Neural cell (in vitro differentiated cells): ENCODE measurements around the gene TLNRD1. TPM values are rescaled to one million over a fixed set of nuclear protein-coding genes. Genes with fewer than 3 reads are reported as not detected.

ENCODE experiments used
- H2AFZ ChIP-seq: fragments of 200-600, 300-800 bp; sonication (generic), shearing (Covaris generic); 2 replicates; pipeline ENCODE4 v1.6.0; 2014; ENCODE audit warnings: low read depth, mild to moderate bottlenecking, antibody characterized with exemption, low read length, moderate library complexity
- H3F3A ChIP-seq: fragments of 200-600 bp; shearing (Covaris generic); 2 replicates; pipeline ENCODE4 v1.6.1; 2016; ENCODE audit warnings: mild to moderate bottlenecking, moderate library complexity, mixed read lengths, antibody characterized with exemption, low read length; ENCODE audit not compliant: insufficient read depth, poor library complexity, severe bottlenecking
- H3K27ac ChIP-seq: fragments of 200-600, 300-800 bp; sonication (generic), shearing (Covaris generic); 2 replicates; pipeline ENCODE4 v1.5.1; 2014; ENCODE audit warnings: mild to moderate bottlenecking, low read length, moderate library complexity
- H3K27me3 ChIP-seq: fragments of 300-800, 200-600 bp; sonication (generic), shearing (Covaris generic); 2 replicates; pipeline ENCODE4 v1.6.0; 2014; ENCODE audit warnings: mild to moderate bottlenecking, low read depth, low read length, moderate library complexity; ENCODE audit not compliant: insufficient read depth
- H3K36me3 ChIP-seq: fragments of 300-800, 200-600 bp; sonication (generic), shearing (Covaris generic); 2 replicates; pipeline ENCODE4 v1.5.1; 2014; ENCODE audit warnings: mild to moderate bottlenecking, antibody characterized with exemption, low read length, moderate library complexity; ENCODE audit not compliant: insufficient read depth
- H3K4me2 ChIP-seq: fragments of 300-800, 200-600 bp; sonication (generic), shearing (Covaris generic); 2 replicates; pipeline ENCODE4 v1.6.0; 2014; ENCODE audit warnings: mild to moderate bottlenecking, low read length
- H3K4me3 ChIP-seq: fragments of 300-800, 200-600 bp; sonication (generic), shearing (Covaris generic); 2 replicates; pipeline ENCODE4 v1.5.1; 2014; ENCODE audit warnings: mild to moderate bottlenecking, low read length, moderate library complexity
- H3K79me2 ChIP-seq: fragments of 200-600 bp; shearing (Covaris generic); replicated peaks from 2 replicates; pipeline ENCODE4 v1.6.0; 2014; ENCODE audit warnings: mild to moderate bottlenecking, low read length, moderate library complexity; ENCODE audit not compliant: insufficient read depth
- H3K9ac ChIP-seq: fragments of 300-800, 200-600 bp; sonication (generic), shearing (Covaris generic); 2 replicates; pipeline ENCODE4 v1.6.1; 2016; ENCODE audit warnings: mild to moderate bottlenecking, low read length, mixed read lengths
- H3K9me2 ChIP-seq: fragments of 200-600 bp; shearing (Covaris generic); 2 replicates; pipeline ENCODE4 v1.6.1; 2016; ENCODE audit warnings: mild to moderate bottlenecking, low read length, mixed read lengths; ENCODE audit not compliant: insufficient read depth
- H3K9me3 ChIP-seq: fragments of 200-600, 300-800 bp; sonication (generic), shearing (Covaris generic); 2 replicates; pipeline ENCODE4 v1.6.1; 2016; ENCODE audit warnings: mild to moderate bottlenecking, mixed run types, low read length, moderate library complexity, mixed read lengths
- H4K20me1 ChIP-seq: fragments of 200-600 bp; shearing (Covaris generic); 2 replicates; pipeline ENCODE4 v1.6.1; 2016; ENCODE audit warnings: mild to moderate bottlenecking, mixed run types; ENCODE audit not compliant: insufficient read depth
- EP300 ChIP-seq: fragments of 450-650 bp; conservative IDR thresholded peaks from 2 replicates; pipeline ENCODE4 v1.6.1; 2014; ENCODE audit warnings: antibody characterized with exemption, mild to moderate bottlenecking, moderate library complexity; ENCODE audit not compliant: poor library complexity, severe bottlenecking
- EZH2 ChIP-seq: fragments of 200-600, 300-800 bp; shearing (Covaris generic), sonication (generic); IDR thresholded peaks from 2 replicates; pipeline ENCODE4 v1.6.1; 2014; ENCODE audit warnings: antibody characterized with exemption, low read length, borderline replicate concordance, mild to moderate bottlenecking; ENCODE audit not compliant: insufficient read depth, poor library complexity, severe bottlenecking
- MXI1 ChIP-seq: fragments of 450-650 bp; conservative IDR thresholded peaks from 2 replicates; pipeline ENCODE4 v1.6.1; 2014; ENCODE audit warnings: antibody characterized with exemption, mild to moderate bottlenecking; ENCODE audit not compliant: poor library complexity, severe bottlenecking
- POLR2AphosphoS5 ChIP-seq: IDR thresholded peaks from 2 replicates; pipeline ENCODE4 v1.6.1; 2012
- RAD21 ChIP-seq: fragments of 450-650 bp; conservative IDR thresholded peaks from 2 replicates; pipeline ENCODE4 v1.6.1; 2014; ENCODE audit warnings: antibody characterized with exemption, mild to moderate bottlenecking, moderate library complexity
- SMC3 ChIP-seq: fragments of 450-650 bp; conservative IDR thresholded peaks from 2 replicates; pipeline ENCODE4 v1.6.1; 2014; ENCODE audit warnings: antibody characterized with exemption, mild to moderate bottlenecking, moderate library complexity; ENCODE audit not compliant: poor library complexity
- TAF1 ChIP-seq: IDR thresholded peaks from 2 replicates; pipeline ENCODE4 v1.6.1; 2012; ENCODE audit warnings: low read depth
- polyA plus RNA-seq: library from polyadenylated mRNA; depleted of rRNA; stranded (reverse); fragments of >200 nt; gene quantifications from 2 replicates; pipeline ENCODE4 v1.2.3, GENCODE V29; 2014
- TF ChIP-seq, protein P1 (sequence below): IDR thresholded peaks from 2 replicates; pipeline ENCODE4 v1.6.1; 2012; ENCODE audit warnings: borderline replicate concordance
- TF ChIP-seq, protein P2 (sequence below): fragments of 450-650 bp; IDR thresholded peaks from 2 replicates; pipeline ENCODE4 v1.5.1; 2014; ENCODE audit warnings: antibody characterized with exemption, mild to moderate bottlenecking, moderate library complexity; ENCODE audit not compliant: poor library complexity, severe bottlenecking

Gene TLNRD1
- polyA plus RNA-seq, 1 donor from 2014 or later = 8.2 TPM

DNA sequence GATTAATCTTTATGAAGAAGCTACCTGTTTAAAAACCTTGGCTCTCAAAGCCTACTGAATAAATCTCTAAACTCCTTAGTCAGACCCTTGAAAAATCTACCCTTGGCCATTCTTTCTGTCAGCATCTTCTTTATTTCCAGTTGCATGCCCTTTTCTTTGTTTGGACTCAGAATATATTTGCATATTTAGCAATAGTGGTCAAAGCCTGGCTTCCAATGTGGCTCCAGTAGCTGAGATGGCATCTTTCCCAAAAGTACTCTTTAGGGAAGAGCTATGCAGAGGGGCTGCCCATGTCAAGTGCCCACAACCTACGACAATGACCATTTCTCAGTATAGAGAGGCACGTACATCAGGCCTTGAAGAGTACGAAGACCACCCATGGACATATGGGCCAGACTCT is 47.2 kb downstream of the TLNRD1 start:
- no peak overlapping the region for H3K27ac ChIP-seq
- no peak overlapping the region for H3K9ac ChIP-seq
- no peak overlapping the region for H2AFZ ChIP-seq
- no peaks in the 10 kb centered on the region for H3K36me3 ChIP-seq
- no peak overlapping the region for H3K4me2 ChIP-seq
- H3K4me3 ChIP-seq = no peak overlapping the region
- H3K9me3 ChIP-seq = no peaks in the 10 kb centered on the region
- no peaks in the 10 kb centered on the region for H3F3A ChIP-seq
- H3K9me2 ChIP-seq = no peaks in the 10 kb centered on the region
- H3K27me3 ChIP-seq = no peaks in the 10 kb centered on the region
- H3K79me2 ChIP-seq = no peaks in the 10 kb centered on the region
- no peaks in the 10 kb centered on the region for H4K20me1 ChIP-seq
- TF ChIP-seq TAF1 = no peak
- no peak for TF ChIP-seq EP300
- TF ChIP-seq POLR2AphosphoS5 = no peak
- no peak for TF ChIP-seq EZH2
- no peak for TF ChIP-seq SMC3

DNA sequence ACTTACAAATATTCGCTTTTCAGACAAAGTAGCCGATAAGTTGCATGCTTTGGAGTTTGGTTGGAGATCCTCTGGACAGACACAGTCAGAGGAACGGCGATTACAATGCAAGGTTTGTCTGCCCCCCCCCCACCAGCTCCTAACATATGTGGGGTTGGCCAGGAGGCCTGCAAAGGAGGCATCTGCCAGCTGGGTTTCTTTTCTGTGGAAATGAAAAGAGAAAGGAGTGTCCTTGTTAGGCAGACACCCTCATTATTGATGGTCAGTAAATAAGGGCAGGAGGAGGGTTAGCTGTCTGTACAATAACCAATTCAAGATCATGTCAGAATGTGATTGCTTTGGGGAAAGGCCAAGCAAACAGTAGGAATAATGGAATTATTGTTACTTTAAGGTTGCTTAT is 49.1 kb downstream of the TLNRD1 start:
- H3K4me3 ChIP-seq = no peak overlapping the region
- no peaks in the 10 kb centered on the region for H3F3A ChIP-seq
- H2AFZ ChIP-seq = no peak overlapping the region
- H4K20me1 ChIP-seq = no peaks in the 10 kb centered on the region
- no peaks in the 10 kb centered on the region for H3K9me2 ChIP-seq
- no peak overlapping the region for H3K4me2 ChIP-seq
- no peak overlapping the region for H3K27ac ChIP-seq
- H3K36me3 ChIP-seq = no peaks in the 10 kb centered on the region
- no peaks in the 10 kb centered on the region for H3K79me2 ChIP-seq
- TF ChIP-seq SMC3 (no peak), RAD21 (no peak), EZH2 (no peak), MXI1 (no peak), EP300 (no peak), TAF1 (no peak), POLR2AphosphoS5 (no peak)
- TF ChIP-seq, protein P1, sequence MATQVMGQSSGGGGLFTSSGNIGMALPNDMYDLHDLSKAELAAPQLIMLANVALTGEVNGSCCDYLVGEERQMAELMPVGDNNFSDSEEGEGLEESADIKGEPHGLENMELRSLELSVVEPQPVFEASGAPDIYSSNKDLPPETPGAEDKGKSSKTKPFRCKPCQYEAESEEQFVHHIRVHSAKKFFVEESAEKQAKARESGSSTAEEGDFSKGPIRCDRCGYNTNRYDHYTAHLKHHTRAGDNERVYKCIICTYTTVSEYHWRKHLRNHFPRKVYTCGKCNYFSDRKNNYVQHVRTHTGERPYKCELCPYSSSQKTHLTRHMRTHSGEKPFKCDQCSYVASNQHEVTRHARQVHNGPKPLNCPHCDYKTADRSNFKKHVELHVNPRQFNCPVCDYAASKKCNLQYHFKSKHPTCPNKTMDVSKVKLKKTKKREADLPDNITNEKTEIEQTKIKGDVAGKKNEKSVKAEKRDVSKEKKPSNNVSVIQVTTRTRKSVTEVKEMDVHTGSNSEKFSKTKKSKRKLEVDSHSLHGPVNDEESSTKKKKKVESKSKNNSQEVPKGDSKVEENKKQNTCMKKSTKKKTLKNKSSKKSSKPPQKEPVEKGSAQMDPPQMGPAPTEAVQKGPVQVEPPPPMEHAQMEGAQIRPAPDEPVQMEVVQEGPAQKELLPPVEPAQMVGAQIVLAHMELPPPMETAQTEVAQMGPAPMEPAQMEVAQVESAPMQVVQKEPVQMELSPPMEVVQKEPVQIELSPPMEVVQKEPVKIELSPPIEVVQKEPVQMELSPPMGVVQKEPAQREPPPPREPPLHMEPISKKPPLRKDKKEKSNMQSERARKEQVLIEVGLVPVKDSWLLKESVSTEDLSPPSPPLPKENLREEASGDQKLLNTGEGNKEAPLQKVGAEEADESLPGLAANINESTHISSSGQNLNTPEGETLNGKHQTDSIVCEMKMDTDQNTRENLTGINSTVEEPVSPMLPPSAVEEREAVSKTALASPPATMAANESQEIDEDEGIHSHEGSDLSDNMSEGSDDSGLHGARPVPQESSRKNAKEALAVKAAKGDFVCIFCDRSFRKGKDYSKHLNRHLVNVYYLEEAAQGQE = no peak
- TF ChIP-seq, protein P2, sequence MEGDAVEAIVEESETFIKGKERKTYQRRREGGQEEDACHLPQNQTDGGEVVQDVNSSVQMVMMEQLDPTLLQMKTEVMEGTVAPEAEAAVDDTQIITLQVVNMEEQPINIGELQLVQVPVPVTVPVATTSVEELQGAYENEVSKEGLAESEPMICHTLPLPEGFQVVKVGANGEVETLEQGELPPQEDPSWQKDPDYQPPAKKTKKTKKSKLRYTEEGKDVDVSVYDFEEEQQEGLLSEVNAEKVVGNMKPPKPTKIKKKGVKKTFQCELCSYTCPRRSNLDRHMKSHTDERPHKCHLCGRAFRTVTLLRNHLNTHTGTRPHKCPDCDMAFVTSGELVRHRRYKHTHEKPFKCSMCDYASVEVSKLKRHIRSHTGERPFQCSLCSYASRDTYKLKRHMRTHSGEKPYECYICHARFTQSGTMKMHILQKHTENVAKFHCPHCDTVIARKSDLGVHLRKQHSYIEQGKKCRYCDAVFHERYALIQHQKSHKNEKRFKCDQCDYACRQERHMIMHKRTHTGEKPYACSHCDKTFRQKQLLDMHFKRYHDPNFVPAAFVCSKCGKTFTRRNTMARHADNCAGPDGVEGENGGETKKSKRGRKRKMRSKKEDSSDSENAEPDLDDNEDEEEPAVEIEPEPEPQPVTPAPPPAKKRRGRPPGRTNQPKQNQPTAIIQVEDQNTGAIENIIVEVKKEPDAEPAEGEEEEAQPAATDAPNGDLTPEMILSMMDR = no peak
- H3K27me3 ChIP-seq = no peaks in the 10 kb centered on the region
- no peaks in the 10 kb centered on the region for H3K9me3 ChIP-seq
- no peak overlapping the region for H3K9ac ChIP-seq
